HG03025 (cell line): Measurements from ENCODE around the gene GALNT12.

ENCODE experiments used
- ATAC-seq: cut with Tn5 transposase; IDR thresholded peaks from one replicate; pipeline ENCODE4 v1.9.1; 2021; ENCODE audit warnings: mild to moderate bottlenecking, moderate library complexity; ENCODE audit not compliant: unreplicated experiment, low FRiP score

Gene GALNT12

DNA sequence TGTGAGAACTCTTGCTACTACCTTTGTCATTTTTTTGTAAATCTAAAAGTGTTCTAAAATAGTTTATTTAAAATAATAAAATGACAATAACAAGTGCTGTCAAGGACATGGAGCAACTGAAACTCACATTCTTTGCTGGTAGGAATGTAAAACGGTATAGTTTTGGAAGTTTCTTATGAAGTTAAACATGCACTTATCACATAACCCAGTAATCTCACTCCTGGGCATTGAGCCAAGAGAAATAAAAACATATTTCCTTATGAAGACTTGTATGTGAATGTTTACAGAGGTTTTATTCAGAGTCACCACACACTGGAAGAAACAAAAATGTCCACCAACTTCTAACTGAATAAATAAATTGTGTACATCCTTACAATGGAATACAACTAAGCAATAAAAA, 90.3 kb downstream of the GALNT12 start:
- no peak for ATAC-seq

DNA sequence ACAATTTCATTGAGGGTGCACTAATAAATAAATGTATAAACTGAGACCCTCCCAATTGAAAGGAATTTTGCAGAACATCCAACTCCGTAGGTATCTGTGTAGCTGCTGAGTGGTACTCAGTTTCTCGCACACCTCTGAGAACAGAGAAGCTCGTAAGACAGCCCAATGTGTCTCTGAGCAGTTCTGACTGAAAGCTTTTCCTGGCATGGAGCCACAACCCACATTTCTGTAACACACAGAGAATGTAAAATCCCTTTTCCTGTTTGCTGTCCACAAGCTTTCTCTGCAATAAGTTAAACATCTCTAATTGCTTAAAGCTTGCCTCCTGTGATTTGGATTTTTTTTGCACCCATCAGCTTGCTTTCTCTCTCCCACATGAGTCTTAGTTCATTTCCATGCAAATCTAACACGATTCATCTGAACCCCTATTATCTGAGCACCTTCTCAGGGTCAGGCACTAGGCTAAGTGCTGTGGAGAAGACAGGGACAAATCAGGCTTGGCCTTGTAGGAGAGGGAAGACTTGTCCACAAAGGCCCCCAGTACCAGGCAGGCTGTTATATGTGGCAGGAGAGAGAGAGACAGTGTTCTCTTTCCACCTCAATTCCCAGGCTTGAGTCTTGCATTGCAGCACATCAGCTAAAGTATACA, 92.1 kb downstream of the GALNT12 start:
- ATAC-seq: no peak
